ENCODE data around the gene COMMD1.
"Not testable (repeated sequence)": the region's sequence is repeated elsewhere in the genome, so short reads cannot be mapped to it uniquely, and the experiment has no call there.

Gene COMMD1

GRCh38 chr2:62032096-62032495, 126.6 kb downstream of the COMMD1 start:
- no peak for DNase-seq

- no peak for DNase-seq
Measured at GRCh38 chr2:62034715-62035114, 129.2 kb downstream of the COMMD1 start.

GRCh38 chr2:62036229-62036628, 130.8 kb downstream of the COMMD1 start:
- no peak for DNase-seq

GRCh38 chr2:62036761-62037250, 131.3 kb downstream of the COMMD1 start:
- no peak for DNase-seq

GRCh38 chr2:62038975-62039771, 133.7 kb downstream of the COMMD1 start:
- no peak for DNase-seq

GRCh38 chr2:62040926-62041325, 135.5 kb downstream of the COMMD1 start:
- DNase-seq = no peak

- not testable (repeated sequence) for DNase-seq
Measured at GRCh38 chr2:62041701-62042385, 136.4 kb downstream of the COMMD1 start.

- DNase-seq = no peak
Measured at GRCh38 chr2:62042400-62042799, 136.9 kb downstream of the COMMD1 start.

- no peak for DNase-seq
Measured at GRCh38 chr2:62042944-62043343, 137.5 kb downstream of the COMMD1 start.

GRCh38 chr2:62045017-62045543, 139.6 kb downstream of the COMMD1 start:
- no peak for DNase-seq

GRCh38 chr2:62046141-62046540, 140.7 kb downstream of the COMMD1 start:
- DNase-seq = no peak

- DNase-seq = no peak
Measured at GRCh38 chr2:62050456-62051045, 145.1 kb downstream of the COMMD1 start.

- DNase-seq = no peak
Measured at GRCh38 chr2:62054029-62054791, 148.7 kb downstream of the COMMD1 start.

- no peak for DNase-seq
Measured at GRCh38 chr2:62054916-62055450, 149.5 kb downstream of the COMMD1 start.

GRCh38 chr2:62055724-62056336, 150.4 kb downstream of the COMMD1 start:
- no peak for DNase-seq

- no peak for DNase-seq
Measured at GRCh38 chr2:62056341-62056740, 150.9 kb downstream of the COMMD1 start.

GRCh38 chr2:62065243-62065642, 159.8 kb downstream of the COMMD1 start:
- no peak for DNase-seq

- no peak for DNase-seq
Measured at GRCh38 chr2:62071126-62071598, 165.7 kb downstream of the COMMD1 start.

GRCh38 chr2:62071760-62072680, 166.5 kb downstream of the COMMD1 start:
- DNase-seq = no peak

GRCh38 chr2:62074233-62074632, 168.8 kb downstream of the COMMD1 start:
- DNase-seq = no peak
